Breast epithelium (tissue), 4 donors: ENCODE results near the gene PURA. TPM values are rescaled to one million over a fixed set of nuclear protein-coding genes. Genes with fewer than 3 reads are reported as not detected.
"Not testable (repeated sequence)": the region's sequence is repeated elsewhere in the genome, so short reads cannot be mapped to it uniquely, and the experiment has no call there.

Experiments
- DNase-seq, 2 donors: peaks; one replicate each; pipeline ENCODE4 v3.0.0-alpha.2; 2019; ENCODE audit warnings: low spot score in 2 of 2
- H3K27ac ChIP-seq, 2 donors: fragments of 200-600 bp; sonication (generic) in 1 of 2; one replicate each; pipeline ENCODE4 v1.5.1; 2016 to 2019; ENCODE audit warnings: mild to moderate bottlenecking in 1 of 2
- H3K27me3 ChIP-seq, 2 donors: fragments of 200-600 bp; sonication (generic) in 1 of 2; one replicate each; pipeline versions ENCODE4 v1.5.1 to v1.6.0; 2017 to 2019; ENCODE audit warnings: control low read depth in 1 of 2, mild to moderate bottlenecking in 1 of 2
- H3K36me3 ChIP-seq: fragments of 200-600 bp; one replicate; pipeline ENCODE4 v1.5.1; 2019
- H3K4me1 ChIP-seq, 2 donors: fragments of 200-600 bp; sonication (generic); one replicate each; pipeline ENCODE4 v1.5.1; 2016 to 2019; ENCODE audit warnings: control low read depth in 1 of 2
- H3K4me3 ChIP-seq, 3 donors: fragments of 200-600 bp; sonication (generic); 1 replicate in 2 of 3; 2 replicates in 1 of 3; pipeline ENCODE4 v1.5.1; 2016 to 2019; ENCODE audit warnings: mild to moderate bottlenecking in 3 of 3, moderate library complexity in 2 of 3
- H3K9me3 ChIP-seq, 2 donors: fragments of 200-600 bp; sonication (generic) in 1 of 2; one replicate each; pipeline ENCODE4 v1.5.1; 2016 to 2019; ENCODE audit warnings: control low read depth in 1 of 2
- POLR2A ChIP-seq: fragments of 450-650 bp; IDR thresholded peaks from one replicate; pipeline ENCODE4 v1.6.1; 2016; ENCODE audit warnings: antibody characterized with exemption, mild to moderate bottlenecking, moderate library complexity
- POLR2AphosphoS5 ChIP-seq, 3 donors: sonication (generic); formaldehyde crosslinking; IDR thresholded peaks; one replicate each; pipeline ENCODE4 v1.6.1; 2017; ENCODE audit warnings: antibody characterized with exemption in 3 of 3
- intact Hi-C: fragments of 100-400 bp; cut with DNase I; formaldehyde crosslinking; loops from one replicate; pipeline ENCODE4 v1.15.1; 2023; ENCODE audit warnings: low total_unique reads
- total RNA-seq, 3 donors: library from RNA; depleted of rRNA; stranded (reverse); fragments of >200 nt; gene quantifications; one replicate each; pipeline ENCODE4 v1.1.0, GENCODE V29; 2016
- TF ChIP-seq, protein P1 (sequence below), 3 donors: fragments of 450-650 bp; IDR thresholded peaks; one replicate each; pipeline ENCODE4 v1.5.1; 2016 to 2017; ENCODE audit warnings: antibody characterized with exemption in 3 of 3, mild to moderate bottlenecking in 3 of 3, moderate library complexity in 3 of 3

The PURA gene
- total RNA-seq, 3 donors from 2014 or later = 27.9 to 33.8 (median 30.1) TPM

DNA sequence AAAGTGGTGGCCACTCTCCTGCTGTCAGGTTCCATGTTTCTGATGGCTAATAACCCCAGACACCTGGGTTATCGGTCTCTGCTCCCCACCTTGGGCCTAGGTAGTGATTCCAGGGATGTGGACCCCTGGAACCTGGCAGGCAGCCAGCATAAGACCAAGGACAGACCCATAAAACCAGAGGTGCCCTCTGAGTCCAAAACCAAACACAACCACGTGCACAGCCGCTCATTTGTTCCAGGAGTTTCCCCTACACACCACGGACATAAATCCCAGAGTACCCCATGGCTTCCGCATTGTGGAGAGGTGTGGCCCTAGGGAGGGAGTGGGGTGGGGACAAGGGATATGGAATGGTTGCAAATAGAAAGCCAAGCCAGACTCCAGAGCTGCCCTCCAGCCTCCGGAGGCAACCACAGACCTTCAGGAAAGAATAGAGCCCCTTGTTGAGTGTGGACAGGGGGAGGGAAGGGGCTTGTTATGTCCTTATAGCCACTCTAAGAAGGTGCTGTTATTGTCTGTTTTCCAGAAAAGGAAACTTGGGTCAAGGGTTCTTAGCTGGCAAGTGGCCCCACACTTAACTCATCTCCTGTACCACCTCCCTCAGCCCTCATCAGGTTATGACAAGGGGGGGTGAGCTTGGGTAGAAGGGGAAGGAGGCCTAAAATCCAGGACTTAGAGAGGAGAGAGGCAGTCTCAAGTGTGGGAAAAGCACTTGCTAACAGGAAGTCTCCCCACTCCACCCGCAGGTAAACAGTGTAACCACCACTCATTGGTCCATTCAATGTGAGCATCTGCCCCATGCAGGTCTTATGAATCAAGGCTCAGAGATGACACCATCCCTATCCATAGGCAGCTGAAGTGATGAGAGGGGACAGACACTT lies 37.5 kb downstream of the PURA start:
- intact Hi-C loops = loop anchor here (5.0 to 10.0 kb wide), 2 partner anchors 74 to 367 kb away; no protein-coding TSS in a partner anchor
- peak overlapping the region in 1 of 2 donors; percentile 53 for H3K27ac ChIP-seq
- no peaks in the 10 kb centered on the region for H3K36me3 ChIP-seq
- TF ChIP-seq, protein P1, sequence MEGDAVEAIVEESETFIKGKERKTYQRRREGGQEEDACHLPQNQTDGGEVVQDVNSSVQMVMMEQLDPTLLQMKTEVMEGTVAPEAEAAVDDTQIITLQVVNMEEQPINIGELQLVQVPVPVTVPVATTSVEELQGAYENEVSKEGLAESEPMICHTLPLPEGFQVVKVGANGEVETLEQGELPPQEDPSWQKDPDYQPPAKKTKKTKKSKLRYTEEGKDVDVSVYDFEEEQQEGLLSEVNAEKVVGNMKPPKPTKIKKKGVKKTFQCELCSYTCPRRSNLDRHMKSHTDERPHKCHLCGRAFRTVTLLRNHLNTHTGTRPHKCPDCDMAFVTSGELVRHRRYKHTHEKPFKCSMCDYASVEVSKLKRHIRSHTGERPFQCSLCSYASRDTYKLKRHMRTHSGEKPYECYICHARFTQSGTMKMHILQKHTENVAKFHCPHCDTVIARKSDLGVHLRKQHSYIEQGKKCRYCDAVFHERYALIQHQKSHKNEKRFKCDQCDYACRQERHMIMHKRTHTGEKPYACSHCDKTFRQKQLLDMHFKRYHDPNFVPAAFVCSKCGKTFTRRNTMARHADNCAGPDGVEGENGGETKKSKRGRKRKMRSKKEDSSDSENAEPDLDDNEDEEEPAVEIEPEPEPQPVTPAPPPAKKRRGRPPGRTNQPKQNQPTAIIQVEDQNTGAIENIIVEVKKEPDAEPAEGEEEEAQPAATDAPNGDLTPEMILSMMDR (IDR thresholded peaks at IDR 0.05) = no peak
- TF ChIP-seq POLR2A (no peak), POLR2AphosphoS5 (IDR thresholded peaks at IDR 0.05) (no peak)
- H3K27me3 ChIP-seq = no peaks in the 10 kb centered on the region
- H3K4me3 ChIP-seq = no peak overlapping the region
- H3K4me1 ChIP-seq = peaks cover 0 to 14% of the 10 kb centered on the region in 2 donors
- no peaks in the 10 kb centered on the region for H3K9me3 ChIP-seq
- no peak for DNase-seq

DNA sequence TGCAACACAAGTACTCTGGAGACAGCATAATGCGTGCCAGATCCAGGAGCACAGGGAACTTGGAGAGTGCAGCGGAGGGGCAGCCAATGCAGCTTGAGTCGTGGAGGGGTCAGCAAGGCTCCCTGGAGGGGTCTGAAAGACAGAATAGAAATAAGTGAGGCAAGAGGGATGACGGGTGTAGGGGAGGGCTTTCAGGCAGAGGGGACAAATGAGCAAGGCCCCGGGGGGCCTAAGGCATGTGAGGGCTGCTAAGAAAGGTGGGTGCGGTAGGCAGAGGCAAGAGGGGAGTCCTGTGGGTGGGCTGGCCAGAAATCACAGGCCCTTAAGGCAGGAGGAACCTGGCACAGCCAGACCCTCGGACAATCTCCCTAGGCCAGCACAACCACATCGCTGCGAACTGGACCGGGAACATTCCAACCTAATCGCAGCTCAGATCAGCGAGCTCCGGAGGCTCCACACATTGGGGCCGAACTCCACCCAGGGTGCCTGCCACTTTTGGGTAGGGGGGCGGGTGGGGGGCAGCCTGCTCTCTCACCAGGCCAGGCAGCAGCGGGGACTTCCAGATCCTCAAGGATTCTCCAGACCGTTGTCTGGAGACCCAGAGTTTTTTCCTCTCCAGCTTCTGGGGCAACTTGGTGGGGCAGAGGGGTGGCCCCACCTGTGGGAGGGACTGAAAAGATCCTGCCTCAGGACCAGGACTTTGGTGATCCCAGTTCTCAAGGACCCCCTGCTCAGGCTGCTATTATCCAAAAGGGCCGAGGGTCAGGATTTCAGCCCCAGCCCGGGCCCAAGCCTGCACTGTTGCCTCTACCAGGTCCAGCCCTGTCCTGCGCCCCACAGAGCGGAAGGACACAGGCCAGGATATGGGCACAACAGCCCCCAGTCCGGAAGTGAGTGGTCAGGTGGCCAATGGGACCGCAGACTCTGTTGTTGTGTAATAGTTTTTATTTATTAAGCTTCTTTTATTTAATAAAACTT lies 38.4 kb downstream of the PURA start:
- no peak for TF ChIP-seq POLR2A
- no peak for TF ChIP-seq POLR2AphosphoS5 (IDR thresholded peaks at IDR 0.05)
- TF ChIP-seq, protein P1 (IDR thresholded peaks at IDR 0.05) = no peak
- no peaks in the 10 kb centered on the region for H3K27me3 ChIP-seq
- peaks cover 0 to 14% of the 10 kb centered on the region in 2 donors for H3K4me1 ChIP-seq
- DNase-seq = no peak
- H3K4me3 ChIP-seq = no peak overlapping the region
- intact Hi-C loops = loop anchor here (5.0 to 10.0 kb wide), 2 partner anchors 75 to 368 kb away; no protein-coding TSS in a partner anchor
- H3K36me3 ChIP-seq = no peaks in the 10 kb centered on the region
- peak overlapping the region; percentile 22 to 53 for H3K27ac ChIP-seq
- H3K9me3 ChIP-seq = no peaks in the 10 kb centered on the region

DNA sequence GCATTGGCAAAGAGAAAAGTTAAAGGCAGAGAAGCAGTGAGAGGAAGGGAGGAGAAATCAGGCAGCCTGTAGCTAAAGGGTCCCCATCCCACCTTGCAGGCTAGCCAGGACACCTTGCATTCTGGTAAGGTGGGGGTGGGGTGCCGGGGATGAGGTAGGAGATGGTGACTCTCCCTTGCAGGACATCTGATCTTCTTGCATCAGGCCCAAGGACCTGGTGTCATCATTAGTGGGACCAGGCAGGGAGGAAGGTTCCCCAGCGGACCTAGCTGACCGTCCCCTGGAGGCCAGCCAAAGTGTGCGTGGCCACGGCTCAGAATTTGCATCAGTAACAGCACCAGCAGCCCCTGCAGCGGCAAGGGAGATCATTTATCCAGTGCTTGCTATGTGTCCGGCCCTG lies 39.3 kb downstream of the PURA start:
- no peaks in the 10 kb centered on the region for H3K27me3 ChIP-seq
- no peak overlapping the region for H3K4me3 ChIP-seq
- TF ChIP-seq, protein P1 (IDR thresholded peaks at IDR 0.05) = no peak
- TF ChIP-seq POLR2A (no peak), POLR2AphosphoS5 (IDR thresholded peaks at IDR 0.05) (no peak)
- peak overlapping the region in 1 of 2 donors; percentile 56 for H3K27ac ChIP-seq
- peaks cover 0 to 14% of the 10 kb centered on the region in 2 donors for H3K4me1 ChIP-seq
- DNase-seq = no peak
- H3K9me3 ChIP-seq = no peaks in the 10 kb centered on the region
- intact Hi-C loops = loop anchor here (5.0 to 10.0 kb wide), 2 partner anchors 76 to 368 kb away; no protein-coding TSS in a partner anchor
- no peaks in the 10 kb centered on the region for H3K36me3 ChIP-seq

DNA sequence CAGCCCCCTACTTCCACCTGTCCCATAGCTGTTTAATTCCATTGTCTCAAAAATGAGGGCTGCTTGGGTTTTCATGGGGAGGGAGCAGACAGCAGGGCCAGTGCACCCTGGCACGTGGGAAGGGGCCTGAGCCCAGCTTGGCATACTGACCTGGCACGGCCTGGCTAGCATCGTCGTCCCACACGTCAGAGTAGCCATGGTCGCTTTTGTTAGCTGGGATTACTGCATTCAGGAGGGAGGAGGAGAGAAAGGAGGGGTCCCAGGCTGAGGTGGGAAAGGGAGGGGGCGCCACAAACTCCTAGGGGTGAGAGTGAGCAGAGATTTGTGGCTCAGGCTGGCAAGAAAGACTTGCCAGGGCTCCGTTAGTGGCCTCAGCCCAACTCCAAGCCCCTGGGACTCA lies 40.0 kb downstream of the PURA start:
- intact Hi-C loops = loop anchor here (5.0 to 10.0 kb wide), 2 partner anchors 77 to 369 kb away; no protein-coding TSS in a partner anchor
- H3K9me3 ChIP-seq = no peaks in the 10 kb centered on the region
- TF ChIP-seq, protein P1 (IDR thresholded peaks at IDR 0.05) = no peak
- no peak for TF ChIP-seq POLR2AphosphoS5 (IDR thresholded peaks at IDR 0.05)
- TF ChIP-seq POLR2A = no peak
- no peak overlapping the region for H3K27ac ChIP-seq
- H3K4me1 ChIP-seq = peaks cover 0 to 14% of the 10 kb centered on the region in 2 donors
- H3K4me3 ChIP-seq = no peak overlapping the region
- H3K36me3 ChIP-seq = no peaks in the 10 kb centered on the region
- no peaks in the 10 kb centered on the region for H3K27me3 ChIP-seq
- no peak for DNase-seq

DNA sequence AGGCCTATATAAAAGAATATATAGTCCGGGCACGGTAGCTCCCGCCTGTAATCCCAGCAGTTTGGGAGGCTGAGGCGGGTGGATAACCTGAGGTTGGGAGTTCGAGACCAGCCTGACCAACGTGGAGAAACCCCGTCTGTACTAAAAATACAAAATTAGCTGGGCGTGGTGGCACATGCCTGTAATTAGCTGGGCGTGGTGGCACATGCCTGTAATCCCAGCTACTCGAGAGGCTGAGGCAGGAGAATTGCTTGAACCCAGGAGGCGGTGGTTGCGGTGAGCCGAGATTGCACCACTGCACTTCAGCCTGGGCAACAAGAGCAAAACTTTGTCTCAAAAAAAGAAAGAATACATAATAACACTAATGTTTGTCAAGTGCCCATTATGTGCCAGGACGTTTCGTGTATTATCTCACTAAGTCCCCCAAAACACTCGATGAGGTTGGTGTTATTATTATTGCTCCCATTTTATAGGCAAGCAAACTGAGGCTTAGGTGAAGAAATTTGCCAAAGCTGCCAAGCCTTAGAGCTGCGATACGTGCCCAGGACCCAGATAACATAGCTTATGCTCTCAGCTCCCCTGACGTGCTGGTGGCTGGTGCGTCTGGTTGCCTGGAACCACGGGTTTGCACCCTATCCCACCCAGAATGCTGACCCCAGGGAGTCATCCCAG lies 40.9 kb downstream of the PURA start:
- peaks cover 0 to 14% of the 10 kb centered on the region in 2 donors for H3K4me1 ChIP-seq
- H3K27me3 ChIP-seq, H3K4me3 ChIP-seq, H3K36me3 ChIP-seq, H3K9me3 ChIP-seq, DNase-seq, H3K27ac ChIP-seq: not testable (repeated sequence)
- intact Hi-C loops = loop anchor here (5.0 to 10.0 kb wide), 2 partner anchors 78 to 370 kb away; no protein-coding TSS in a partner anchor
